Stimulated activated CD4-positive, alpha-beta T cell treated with anti-CD3 and anti-CD28 coated beads, Interleukin-2, amount 100 ng/mL, for 48 hours (primary cell): Measurements from ENCODE around the gene SYCE1L.
"Not testable (repeated sequence)": the region's sequence is repeated elsewhere in the genome, so short reads cannot be mapped to it uniquely, and the experiment has no call there.

Experiments used
- DNase-seq, 2 donors: peaks; one replicate each; pipeline ENCODE4 v3.0.0-alpha.2; 2020

SYCE1L gene

DNA sequence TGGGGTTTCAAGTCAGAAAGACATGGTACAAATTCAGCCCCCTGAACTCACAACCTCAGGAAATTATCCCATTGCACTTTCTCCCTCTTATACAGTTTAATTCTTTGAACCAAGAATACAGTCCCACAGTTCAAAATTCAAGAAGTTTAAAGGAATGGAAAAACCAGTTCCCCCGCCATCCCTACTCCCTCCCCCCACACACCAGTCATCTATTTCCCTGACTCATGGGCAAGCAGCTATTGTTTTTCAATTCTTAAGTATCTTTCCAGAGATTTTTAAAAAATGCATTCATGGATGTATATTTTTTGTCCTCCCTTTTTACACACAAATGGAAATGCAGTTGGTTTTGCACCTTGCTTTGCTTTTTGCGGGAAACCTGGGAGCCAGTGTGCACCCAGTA is 7.3 kb downstream of the SYCE1L start:
- no peak for DNase-seq

DNA sequence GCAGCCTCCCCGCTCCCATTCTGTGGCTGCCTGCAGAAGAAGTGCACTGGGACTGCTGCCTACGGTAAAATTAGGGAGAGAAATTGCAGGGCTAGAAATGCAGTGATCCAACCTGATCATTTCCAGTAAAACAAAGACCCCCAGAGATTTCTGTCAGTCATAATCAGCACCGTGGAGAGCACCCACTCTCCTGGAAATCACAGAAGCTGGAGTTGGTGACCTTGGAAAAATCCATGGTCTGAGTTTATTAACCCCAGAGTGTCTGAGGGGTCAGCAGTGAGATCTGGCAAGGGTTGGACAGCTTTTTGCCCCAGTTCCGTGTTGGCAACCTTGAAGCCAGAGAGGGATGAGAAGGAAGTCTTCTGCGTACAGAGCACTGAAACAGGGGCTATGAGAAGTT is 7.8 kb downstream of the SYCE1L start:
- no peak for DNase-seq

DNA sequence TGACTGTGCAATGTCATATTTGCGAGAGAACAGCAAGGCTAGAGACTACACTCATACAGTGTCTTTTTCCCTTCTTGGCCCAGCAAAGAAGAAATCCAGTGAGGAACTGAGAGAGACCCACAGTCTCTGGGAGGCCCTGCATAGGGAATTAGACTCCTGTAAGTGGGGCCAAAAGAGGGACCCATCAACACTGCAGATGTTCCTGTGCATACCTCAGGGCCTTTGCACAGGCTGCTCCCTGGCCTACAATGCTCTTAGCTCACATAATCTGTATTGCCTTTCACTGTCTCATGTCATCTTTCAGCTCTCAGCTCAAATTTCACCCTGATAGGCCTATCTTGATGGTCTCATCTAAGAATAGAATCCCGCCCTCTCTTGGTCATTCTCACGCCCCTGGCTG is 9.2 kb downstream of the SYCE1L start:
- DNase-seq, result no peak

DNA sequence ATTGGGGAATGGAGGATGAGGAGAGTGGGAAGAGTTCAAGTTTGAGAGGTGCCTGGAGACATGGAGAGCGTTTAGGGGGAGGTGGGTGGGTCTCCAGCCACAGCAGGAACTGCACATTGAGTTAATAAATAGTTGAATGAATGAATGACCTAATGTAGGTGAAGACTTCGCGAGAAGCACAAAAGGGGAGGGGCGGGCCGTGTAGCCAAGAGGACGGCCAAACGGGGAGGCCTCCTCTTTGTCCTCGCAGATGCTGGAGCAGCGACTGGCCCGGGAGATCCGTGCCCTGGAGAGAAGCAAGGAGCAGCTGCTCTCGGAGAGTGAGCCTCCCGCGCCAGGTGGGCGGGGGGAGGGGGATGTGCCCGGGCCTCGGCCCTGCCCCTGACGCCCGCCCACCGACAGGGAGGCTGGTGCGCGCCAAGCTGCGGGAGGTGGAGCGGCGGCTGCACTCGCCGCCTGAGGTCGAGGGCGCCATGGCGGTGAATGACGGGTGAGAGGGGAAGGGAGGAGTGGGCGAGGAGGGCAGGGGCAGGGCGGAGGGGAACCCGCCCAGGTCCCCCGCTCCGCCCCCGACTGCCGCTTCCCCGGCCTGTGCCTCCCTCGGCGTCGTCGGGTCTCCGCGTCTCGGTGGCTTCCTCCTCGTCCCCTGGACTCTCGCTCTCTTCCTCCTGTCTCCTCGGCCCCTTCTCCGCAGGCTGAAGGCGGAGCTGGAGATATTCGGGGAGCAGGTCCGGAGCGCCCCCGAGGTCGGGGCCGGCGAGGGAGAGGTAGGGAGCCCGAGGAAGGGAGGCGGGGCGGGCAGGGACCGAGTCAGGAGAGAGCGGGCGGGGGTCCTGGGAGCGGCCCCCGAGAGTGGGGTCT is 12.9 kb downstream of the SYCE1L start:
- DNase-seq, result peak; percentile 35 to 66

DNA sequence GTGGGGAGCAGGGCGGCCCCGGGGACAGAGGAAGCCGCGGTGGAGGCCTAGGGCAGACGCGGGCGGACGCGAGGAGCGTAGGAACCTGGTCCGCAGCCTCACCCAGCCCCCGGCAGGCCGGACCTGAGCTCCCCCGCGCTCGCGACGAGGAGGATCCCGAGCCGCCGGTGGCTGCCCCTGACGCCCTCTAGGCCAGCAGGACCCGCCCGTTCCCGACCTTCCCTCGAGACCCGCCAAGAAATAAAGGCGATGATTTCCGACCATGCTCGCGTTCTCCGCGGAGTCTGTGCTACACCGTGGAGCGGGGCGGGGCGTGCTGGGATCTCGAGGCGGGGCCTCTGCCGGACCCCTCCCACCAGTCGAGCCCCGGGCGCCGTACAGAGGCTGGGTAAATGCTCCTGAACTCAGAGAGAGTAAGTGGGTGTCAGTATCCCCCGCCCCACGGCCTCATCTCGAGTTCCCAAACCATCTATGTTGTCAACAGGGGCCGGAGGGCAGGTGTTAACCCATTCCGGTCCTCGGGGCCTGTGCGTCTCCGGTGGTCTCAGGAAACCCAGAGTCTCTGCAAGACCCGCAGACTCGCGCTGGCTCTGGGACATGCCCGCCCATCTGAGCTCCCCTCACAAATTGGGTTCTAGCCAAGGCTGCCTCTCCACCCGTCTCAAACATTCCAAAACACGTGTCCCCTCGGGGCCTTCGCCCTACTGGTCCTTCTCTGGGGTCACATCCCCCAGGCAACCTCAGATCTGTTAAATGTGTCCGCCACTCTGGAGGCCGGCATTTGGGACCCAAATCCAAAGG is 13.7 kb downstream of the SYCE1L start:
- DNase-seq, result peak; percentile 66 to 74

DNA sequence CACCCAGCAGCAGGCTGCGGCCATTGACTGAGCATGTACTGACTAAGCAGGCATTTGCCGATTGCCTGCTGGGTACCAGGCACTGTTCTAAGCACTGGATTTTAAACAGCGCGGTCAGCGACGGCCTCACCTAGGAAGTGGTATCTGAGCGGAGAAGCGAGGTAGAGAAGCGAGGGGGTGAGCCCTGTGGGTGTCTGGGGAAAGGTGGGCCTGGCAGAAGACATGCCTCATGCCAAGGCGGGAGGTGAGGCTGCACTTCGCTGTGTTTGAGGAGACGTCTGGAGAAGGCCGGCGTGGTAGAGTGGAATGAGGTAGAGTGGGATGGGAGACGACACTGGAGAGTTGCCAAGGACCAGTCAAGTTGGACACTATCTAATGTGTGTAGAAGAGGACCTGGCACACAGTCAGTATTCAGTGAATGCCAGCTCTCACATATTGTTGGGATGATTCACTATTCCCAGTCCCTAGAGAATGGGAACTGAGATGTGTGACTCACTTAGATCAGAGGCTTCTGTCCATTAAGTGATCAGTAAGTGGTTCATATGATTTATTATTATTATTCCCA is 14.4 kb downstream of the SYCE1L start:
- no peak for DNase-seq

DNA sequence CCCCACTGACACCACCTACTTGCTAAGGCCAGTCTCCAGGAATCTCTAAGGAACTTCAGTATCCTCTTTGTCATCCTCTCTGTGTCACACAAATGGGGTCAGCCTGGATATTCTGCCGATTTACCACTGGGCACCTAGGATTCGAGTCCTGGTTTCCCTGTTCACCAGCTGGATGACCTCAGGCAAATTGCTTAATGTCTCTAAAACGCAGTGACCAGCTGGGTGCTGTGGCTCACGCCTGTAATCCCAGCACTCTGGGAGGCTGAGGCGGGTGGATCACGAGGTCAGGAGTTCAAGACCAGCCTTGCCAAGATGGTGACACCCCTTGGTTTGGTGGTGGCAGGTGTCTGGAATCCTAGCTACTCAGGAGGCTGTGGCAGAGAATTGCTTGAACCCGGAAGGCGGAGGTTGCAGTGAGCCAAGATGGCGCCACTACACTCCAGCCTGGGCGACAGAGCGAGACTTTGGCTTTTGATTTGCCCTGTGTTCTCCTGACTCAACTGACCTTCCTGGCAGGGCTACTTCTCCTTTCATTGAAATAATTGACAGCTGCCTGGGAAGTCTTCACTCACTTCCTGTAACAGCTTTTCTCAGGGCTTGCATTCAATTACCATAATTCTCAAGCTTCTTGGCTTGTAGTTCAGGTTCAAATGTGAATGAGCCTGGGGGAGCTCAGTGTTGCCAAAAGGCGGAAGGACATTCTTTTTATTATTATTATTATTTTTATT is 15.4 kb downstream of the SYCE1L start:
- DNase-seq, result no peak

DNA sequence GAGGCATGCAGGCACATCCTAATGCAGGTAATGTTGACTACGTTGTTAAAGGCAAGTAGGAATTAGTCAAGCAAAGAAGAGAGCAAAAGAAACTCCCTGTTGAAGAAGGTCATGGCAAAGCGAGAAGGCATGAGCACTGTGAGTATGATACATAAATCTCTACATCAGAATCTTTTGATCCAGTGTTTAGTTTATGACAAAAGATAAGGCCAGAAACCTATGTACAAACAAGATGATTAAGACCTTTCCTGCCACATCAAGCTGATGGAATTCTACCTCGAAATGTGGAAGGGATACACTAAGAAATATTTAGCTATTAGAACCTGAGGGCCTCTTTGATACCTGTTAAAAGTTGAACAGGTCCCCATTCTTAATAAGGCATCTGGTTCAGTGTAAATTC is 20.2 kb downstream of the SYCE1L start:
- DNase-seq, result no peak

DNA sequence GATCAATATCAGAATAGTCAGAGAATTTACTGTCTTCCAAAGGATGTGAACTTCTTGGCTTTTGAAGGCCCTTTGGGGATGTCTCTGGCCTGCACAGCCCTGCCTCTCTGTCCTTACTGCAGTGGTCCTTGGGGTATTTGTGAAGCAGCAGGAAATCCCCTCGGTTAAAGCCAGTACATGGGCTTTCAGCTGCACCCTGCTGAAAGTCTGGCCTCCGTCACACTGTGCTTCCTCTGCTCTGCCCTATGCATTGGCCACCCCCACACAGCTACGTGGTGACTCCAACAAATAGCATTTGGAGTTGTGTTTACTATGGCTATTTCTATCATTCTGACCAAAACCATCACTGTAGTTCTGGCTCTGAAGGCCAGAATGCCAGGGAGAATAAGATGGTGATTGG is 21.2 kb downstream of the SYCE1L start:
- no peak for DNase-seq

DNA sequence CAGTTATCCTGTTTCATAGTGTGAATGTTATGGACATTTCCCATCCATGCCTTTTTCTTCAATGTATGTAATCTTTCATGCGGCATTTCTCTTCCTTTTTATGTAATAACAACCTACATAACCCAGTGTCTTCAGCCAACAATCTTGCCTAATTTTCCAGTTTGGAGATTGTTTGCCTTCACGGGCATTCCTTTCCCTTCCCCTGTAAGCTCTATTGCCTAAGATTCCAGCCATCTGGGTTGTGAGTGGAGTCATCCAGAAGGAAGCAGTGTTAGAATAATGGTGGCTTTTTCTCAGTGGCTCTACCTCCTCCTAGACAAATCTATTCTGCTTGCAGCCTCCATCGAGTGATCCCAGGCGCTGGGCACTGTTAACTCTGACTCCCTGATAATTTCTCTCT is 22.3 kb downstream of the SYCE1L start:
- DNase-seq, result no peak

DNA sequence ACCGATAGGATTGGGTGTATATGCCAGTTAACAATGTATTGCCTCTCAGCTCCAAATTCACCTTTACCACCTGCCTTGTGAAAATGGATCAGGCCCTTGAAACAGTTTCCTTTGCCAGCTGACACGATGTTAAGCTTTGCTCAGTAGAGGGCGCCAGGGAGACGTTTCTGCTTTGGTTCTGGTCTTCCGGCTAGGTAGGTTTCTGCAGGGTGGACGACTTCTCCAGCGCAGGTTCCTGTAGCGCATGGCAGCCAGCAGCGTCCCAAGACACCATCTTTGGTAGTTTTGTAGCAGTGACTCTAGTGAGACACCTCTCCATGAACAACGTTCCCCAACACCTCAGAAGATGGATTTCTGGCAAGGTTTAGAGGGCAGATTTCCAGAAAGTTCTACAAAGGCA is 24.0 kb downstream of the SYCE1L start:
- DNase-seq, result peak; percentile 23 to 36

DNA sequence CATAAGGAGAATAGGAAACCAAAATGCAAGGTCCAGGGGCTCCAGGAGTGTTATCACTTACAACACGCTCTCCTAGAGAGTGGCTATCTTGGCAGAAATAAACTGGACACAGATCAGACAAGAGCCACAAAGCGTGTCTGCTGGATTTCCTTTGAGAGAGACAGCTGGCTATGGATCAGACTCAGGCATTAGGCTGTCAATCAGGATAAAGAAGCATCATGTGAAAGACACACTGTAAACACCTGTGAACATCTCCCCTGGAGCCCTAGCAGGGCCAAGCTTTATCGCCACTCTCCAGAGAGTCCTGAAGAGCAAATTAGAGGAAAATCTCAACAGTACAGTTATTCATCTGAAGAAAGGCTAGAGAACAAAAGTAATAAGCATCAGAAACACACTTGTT is 26.0 kb downstream of the SYCE1L start:
- no peak for DNase-seq

DNA sequence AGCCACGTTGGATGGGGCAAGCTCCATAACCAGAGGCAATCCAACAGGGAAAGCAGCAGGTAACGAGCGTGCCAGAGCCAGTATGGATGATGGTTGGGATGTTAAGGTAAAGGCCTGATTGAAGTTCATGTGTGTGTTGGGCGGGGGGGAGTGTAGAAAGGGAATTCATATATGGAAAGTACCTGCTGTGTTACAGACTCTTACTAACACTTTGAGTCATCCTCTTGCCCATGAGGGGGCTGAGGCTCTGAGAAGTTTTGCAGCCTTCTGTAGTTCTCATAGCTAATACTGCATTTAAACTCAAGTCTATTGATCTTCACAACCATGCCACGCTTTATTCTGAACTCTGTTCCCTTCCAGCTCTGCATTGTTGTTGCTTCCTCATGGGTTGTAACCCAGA is 28.5 kb downstream of the SYCE1L start:
- DNase-seq, result no peak

DNA sequence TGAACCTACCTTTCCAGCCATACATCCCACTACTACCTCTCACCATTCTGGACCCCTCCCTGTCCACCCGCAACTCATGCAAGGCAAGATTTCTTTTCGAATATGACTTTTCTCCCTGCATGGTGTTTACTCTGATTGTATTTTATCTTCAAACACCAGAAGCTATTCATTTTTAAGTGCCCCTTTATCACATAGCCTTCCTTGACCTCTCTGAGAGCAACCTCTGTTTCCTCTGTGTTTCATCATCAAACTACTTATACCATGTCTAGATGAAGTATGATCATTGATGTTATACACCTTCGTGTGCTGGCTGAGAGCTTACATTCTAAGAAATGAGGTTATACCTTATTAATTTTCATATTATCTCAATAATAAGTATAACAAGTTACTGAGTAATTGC is 31.8 kb downstream of the SYCE1L start:
- no peak for DNase-seq

DNA sequence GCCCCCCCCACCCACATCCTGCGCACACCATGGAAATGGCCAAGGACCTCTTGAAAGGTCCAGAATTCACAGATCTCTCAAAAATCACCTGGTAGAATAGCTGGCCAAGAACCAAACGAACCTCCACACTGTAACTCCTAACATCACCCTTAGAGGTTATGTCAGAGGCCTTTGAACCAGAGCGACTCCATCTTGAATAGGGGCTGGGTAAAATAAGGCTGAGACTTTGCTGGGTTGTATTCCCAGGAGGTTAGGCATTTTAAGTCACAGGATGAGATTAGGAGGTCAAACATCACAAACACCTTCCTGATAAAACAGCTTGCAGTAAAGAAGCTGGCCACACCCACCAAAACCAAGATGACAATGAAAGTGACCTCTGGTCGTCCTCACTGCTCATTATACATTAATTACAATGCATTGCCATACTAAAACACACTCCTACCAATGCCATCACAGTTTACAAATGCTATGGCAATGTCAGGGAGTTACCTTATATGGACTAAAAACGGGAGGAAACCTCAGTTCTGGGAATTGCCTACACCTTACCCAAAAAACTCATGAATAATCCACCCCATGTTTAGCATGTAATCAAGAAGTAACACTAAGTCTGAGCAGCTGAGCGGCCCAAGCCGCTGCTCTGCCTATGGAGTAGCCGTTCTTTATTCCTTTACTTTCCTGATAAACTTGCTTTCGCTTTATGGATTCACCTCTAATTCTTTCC is 34.8 kb downstream of the SYCE1L start:
- DNase-seq, result no peak

DNA sequence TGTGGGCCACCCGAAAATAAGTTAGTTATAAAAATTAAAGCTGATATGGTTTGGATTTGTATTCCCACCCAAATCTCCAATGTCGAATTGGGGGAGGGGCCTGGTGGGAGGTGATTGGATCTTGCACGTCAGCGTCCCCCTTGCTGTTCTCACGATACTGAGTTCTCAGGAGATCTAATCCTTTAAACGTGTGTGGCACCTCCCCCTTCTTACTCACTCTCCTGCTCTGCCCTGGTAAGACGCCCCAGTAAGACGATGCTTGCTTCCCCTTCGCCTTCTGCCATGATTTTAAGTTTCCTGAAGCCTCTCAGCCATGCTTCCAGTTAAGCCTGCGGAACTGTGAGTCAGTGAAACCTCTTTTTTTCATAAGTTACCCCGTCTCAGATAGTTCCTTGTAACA is 35.4 kb downstream of the SYCE1L start:
- DNase-seq, result no peak

DNA sequence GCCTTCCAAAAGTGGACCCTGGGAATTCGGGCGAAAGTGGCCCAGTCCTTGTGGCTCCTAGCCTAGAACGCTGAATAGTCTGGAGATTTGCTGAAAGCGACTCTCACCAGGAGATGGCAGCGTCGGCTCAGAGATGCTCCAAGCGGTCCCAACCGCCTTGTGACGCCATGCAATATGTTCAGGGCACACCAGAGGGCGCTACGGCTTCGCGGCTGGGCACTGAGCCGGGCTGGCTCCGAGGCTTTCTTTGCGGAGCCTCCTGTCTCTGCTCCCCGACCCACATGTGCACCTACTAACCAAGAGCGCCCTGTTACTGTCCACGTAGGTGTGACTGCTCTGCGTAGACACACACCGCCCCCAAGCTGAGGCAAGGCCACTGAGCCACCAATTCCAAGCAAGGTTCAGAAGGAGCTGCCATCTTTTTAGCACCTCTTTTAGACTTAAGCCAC is 36.9 kb downstream of the SYCE1L start:
- peak; percentile 89 to 91 for DNase-seq

DNA sequence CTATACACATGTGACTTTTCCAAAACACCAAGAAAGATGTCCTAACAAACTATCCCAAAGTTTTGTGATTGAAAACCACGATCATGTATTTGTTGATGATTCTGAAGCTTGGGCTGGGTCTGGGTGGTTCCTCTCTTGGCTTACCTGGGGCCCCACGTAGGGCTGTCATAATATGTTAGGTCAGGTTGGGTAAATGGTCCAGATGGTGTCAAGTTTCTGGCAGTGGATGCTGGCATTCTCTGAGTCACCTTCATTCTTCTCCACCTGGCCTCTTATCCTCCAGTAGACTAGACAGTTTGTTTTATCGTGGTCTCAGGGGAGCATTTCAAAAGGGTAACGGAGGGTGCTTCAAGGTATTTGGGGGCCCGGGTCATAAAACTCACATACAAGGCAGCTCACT is 39.4 kb downstream of the SYCE1L start:
- DNase-seq, result no peak

DNA sequence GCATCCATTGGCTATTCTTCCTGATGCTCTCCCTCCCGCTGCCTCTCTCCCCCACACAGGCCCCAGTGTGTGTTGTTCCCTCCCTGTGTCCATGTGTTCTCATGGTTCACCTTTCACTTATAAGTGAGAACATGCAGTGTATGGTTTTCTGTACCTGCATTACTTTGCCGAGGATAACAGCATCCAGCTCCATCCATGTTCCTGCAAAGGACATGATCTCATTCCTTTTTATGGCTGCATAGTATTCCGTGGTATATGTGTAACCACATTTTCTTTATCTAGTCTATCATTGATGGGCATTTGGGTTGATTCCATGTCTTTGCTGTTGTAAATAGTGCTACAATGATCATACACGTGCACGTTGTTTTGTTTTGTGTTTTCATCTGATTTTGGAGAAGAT is 43.3 kb downstream of the SYCE1L start:
- not testable (repeated sequence) for DNase-seq

DNA sequence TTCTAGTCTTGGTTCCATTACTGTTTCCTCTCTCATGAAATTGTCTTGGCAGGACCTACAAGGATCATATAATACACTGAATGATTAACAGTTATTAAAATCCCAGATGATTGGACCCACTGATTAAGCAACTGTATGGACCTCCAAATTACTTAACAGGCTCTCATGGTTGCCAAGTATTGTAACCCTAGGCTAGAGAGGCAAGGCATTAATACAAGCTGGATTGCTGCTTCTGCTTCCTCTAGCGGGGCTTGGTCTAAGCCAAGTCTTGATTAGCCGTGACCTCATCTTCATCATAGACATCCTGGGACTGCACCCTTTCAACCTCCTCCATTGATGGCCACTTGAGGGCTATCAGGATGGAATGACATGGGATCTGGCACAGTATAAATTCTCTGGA is 46.9 kb downstream of the SYCE1L start:
- DNase-seq, result no peak

DNA sequence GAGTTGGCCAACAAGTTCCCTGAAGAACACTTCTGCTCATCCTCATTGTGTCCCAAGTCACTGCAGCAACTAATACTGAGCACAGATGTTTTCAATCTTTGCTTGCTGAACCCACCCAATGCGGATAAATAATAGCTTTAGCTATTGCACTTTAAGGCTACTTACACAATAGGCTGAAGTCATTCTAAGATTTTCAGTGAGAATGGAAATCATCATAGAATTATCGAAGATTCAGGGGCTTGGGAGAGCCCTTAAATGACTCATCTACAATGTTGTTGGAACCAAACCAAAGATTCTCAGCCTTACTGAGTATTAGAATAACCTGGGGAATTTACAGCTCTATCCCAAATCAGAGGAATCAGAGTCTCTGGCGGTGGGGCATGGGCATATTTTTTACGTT is 51.2 kb downstream of the SYCE1L start:
- no peak for DNase-seq
